Lower leg skin (tissue), 4 donors: ENCODE measurements around the gene TLE2. TPM values are rescaled to one million over a fixed set of nuclear protein-coding genes. Genes with fewer than 3 reads are reported as not detected.

Source experiments
- DNase-seq, 2 donors: peaks; one replicate each; pipeline ENCODE4 v3.0.0-alpha.2; 2019; ENCODE audit warnings: low spot score in 2 of 2
- H3K4me3 ChIP-seq: fragments of 200-600 bp; sonication (generic); 2 replicates; pipeline ENCODE4 v1.5.1; 2017; ENCODE audit warnings: mild to moderate bottlenecking, low read depth; ENCODE audit not compliant: poor library complexity, severe bottlenecking
- POLR2A ChIP-seq, 2 donors: fragments of 450-650 bp; IDR thresholded peaks; one replicate each; pipeline ENCODE4 v1.6.1; 2016 to 2017; ENCODE audit warnings: antibody characterized with exemption in 2 of 2, mild to moderate bottlenecking in 1 of 2, moderate library complexity in 1 of 2
- WGBS, 2 donors: methylation state at CpG; one replicate each; pipeline ENCODE4 v1.1.5; 2018; 5-methylcytosine and 5-hydroxymethylcytosine counted together
- intact Hi-C: fragments of 100-400 bp; cut with DNase I; formaldehyde crosslinking; loops from one replicate; pipeline ENCODE4 v1.15.0; 2023; ENCODE audit warnings: low total_unique reads
- total RNA-seq, 4 donors: library from RNA; depleted of rRNA; stranded (reverse); fragments of >200 nt; gene quantifications; one replicate each; pipeline ENCODE4 v1.1.0, GENCODE V29; 2016
- TF ChIP-seq, protein P1 (sequence below), 3 donors: fragments of 450-650 bp; IDR thresholded peaks; one replicate each; pipeline ENCODE4 v1.5.1; 2016; ENCODE audit warnings: antibody characterized with exemption in 3 of 3, mild to moderate bottlenecking in 3 of 3, moderate library complexity in 2 of 3

Gene TLE2
- total RNA-seq, 4 donors from 2014 or later = 25.3 to 40.1 (median 33.5) TPM

DNA sequence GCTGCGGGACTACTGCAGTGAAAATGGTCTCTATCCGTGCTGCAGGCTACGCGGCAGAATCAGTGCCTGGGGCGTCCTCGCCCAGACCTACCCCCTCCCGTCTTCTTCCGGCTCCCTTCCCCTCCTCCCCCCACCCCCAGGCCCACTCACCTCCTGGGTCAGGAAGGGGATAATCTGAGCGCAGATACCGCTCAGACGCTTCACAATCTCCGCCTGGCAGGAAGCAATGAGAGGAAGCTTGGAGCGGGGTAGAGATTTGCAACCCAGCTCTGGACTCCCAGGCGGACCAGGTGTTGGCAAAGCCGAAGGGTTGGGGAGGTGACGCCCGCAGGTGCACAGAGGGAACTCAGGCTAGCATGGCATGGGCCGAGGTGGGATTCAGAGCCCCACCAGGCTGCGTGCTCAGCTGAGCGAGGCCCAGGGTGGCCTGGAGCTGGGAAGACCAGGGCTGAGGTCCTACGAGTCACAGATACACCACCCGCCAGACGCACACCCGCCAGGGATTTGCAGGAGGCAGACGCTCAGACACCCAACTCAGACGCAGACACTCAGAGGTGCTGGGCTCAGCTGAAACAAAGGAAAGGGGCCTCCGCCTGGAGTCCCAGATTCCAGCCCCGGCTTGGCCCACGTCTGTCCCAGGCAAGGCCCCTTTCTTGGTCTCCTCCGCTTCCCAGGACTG lies 4.1 kb downstream of the TLE2 start:
- H3K4me3 ChIP-seq = no peak overlapping the region
- intact Hi-C loops = no loop called here
- WGBS, 2 donors = 76% methylated on average over 21 to 30 of the region's 30 CpGs
- no peak for TF ChIP-seq POLR2A (IDR thresholded peaks at IDR 0.05)
- TF ChIP-seq, protein P1, sequence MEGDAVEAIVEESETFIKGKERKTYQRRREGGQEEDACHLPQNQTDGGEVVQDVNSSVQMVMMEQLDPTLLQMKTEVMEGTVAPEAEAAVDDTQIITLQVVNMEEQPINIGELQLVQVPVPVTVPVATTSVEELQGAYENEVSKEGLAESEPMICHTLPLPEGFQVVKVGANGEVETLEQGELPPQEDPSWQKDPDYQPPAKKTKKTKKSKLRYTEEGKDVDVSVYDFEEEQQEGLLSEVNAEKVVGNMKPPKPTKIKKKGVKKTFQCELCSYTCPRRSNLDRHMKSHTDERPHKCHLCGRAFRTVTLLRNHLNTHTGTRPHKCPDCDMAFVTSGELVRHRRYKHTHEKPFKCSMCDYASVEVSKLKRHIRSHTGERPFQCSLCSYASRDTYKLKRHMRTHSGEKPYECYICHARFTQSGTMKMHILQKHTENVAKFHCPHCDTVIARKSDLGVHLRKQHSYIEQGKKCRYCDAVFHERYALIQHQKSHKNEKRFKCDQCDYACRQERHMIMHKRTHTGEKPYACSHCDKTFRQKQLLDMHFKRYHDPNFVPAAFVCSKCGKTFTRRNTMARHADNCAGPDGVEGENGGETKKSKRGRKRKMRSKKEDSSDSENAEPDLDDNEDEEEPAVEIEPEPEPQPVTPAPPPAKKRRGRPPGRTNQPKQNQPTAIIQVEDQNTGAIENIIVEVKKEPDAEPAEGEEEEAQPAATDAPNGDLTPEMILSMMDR (IDR thresholded peaks at IDR 0.05) = no peak
- DNase-seq = no peak

DNA sequence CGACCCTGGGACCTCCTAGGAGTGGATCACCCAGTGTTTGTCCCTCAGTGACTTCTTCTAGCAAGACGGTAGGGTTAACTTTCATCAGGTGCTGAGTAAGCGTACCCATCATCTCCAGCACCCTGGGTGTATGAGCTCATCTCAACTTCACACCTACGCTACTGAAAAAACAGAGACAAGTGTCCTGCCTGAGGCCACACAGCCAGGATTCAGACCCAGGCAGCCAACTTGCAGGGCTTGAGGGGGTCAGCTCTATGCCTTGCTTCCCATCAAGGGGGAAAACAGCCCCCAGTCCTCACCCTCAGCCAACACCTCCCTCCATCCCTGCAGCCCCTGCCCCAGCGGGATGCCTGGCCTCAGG lies 4.6 kb downstream of the TLE2 start:
- 75 to 76% methylated on average over 5 of the region's 5 CpGs for WGBS, 2 donors
- TF ChIP-seq, protein P1 (IDR thresholded peaks at IDR 0.05) = no peak
- no peak for TF ChIP-seq POLR2A (IDR thresholded peaks at IDR 0.05)
- H3K4me3 ChIP-seq = no peak overlapping the region
- DNase-seq = no peak
- intact Hi-C loops = no loop called here

DNA sequence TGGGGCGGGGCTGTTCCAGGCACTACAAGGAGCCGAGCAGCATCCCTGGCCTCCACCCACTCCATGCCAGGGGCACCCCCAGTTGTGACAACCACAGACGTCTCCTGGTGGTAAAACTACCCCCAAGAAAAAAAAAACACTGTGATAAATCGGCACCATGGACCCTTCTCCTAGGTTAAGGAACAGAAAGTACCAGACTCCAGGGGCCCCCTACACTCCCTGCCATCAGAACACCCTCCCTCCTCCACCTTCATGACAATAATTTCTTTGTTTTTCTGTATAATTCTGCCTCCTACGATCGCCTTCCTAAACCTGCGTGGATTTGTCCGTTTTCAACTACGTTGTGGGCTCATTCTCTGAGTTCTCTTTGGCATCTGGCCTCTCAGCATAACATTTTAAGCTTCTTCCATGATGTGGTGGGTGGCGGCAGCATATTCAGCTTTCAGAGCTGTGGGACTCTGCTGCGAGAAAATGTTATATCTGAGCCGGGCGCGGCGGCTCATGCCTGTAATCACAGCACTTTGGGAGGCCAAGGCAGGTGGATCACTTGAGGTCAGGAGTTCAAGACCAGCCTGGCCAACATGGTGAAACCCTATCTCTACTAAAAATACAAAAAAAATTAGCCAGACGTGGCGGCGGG lies 8.6 kb downstream of the TLE2 start:
- no peak overlapping the region for H3K4me3 ChIP-seq
- WGBS, 2 donors = 74 to 79% methylated on average over 18 of the region's 18 CpGs
- TF ChIP-seq POLR2A (IDR thresholded peaks at IDR 0.05) = no peak
- TF ChIP-seq, protein P1 (IDR thresholded peaks at IDR 0.05) = no peak
- no peak for DNase-seq
- intact Hi-C loops = no loop called here

DNA sequence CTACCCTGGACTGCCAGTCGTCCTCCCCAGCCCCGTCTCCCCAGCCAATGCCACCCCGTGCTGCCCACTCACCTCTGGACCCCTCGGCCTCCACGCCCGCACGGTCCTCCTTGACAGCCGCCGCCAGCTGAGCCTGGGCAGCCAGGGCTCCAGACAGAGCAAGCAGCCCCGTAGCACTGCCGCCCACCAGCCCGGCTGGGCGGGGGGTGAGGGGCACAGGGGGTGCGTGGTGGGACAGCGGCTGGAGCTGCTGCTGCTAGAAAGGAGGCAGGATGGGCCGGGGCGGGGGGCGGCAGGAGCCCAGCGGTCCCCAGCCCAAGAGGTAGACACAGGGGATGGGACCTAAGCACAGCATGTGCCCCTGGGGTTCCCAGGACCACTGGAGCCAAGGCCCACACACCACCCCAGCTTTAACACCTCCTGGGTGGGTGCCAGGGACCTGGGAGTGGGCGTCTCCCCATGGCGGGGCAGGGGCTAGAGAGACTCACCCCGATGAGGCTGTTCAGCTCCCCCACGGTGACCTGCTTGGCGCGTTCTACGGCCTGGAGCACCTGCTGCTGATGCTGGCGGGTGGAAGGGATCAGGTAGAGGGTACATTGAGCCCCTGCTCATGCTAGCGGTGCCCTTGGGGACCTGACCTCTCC lies 9.7 kb downstream of the TLE2 start:
- no peak for DNase-seq
- no peak overlapping the region for H3K4me3 ChIP-seq
- intact Hi-C loops = no loop called here
- WGBS, 2 donors = 93 to 95% methylated on average over 28 of the region's 28 CpGs
- TF ChIP-seq, protein P1 (IDR thresholded peaks at IDR 0.05) = no peak
- TF ChIP-seq POLR2A (IDR thresholded peaks at IDR 0.05) = no peak

DNA sequence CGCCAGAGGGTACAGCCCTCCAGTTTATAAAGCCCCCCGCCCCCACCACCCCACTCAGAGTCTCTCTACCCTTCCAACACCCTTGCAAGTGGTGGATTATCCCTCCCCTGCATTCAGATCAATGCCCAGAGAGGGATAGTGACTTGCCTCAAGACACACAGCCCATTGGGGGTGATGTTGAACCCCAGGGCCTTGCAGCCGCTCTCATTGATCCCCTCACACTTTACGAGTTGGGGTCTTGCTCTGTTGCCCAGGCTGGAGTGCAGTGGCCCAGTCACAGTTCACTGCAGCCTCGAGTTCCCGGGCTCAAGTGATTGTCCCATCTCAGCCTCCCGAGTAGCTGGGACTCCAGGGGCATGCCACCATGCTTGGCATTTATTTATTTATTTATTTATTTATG lies 11.2 kb downstream of the TLE2 start:
- intact Hi-C loops = no loop called here
- no peak for TF ChIP-seq POLR2A (IDR thresholded peaks at IDR 0.05)
- TF ChIP-seq, protein P1 (IDR thresholded peaks at IDR 0.05) = no peak
- WGBS, 2 donors = 98% methylated on average over 7 of the region's 7 CpGs
- H3K4me3 ChIP-seq = no peak overlapping the region
- DNase-seq = no peak
